Measurements from ENCODE around the gene C20orf144. TPM values are rescaled to one million over a fixed set of nuclear protein-coding genes. Genes with fewer than 3 reads are reported as not detected.

C20orf144 gene
- polyA plus RNA-seq, 3 donors: 0.26 to 0.49 (median 0.43) TPM

GRCh38 chr20:33648396-33649004, 13.6 kb upstream of the C20orf144 start:
- no peak for DNase-seq

GRCh38 chr20:33649201-33649681, 12.9 kb upstream of the C20orf144 start:
- DNase-seq: no peak

- DNase-seq: no peak
Observed at GRCh38 chr20:33650111-33650752, 11.9 kb upstream of the C20orf144 start.

GRCh38 chr20:33650753-33651561, 11.2 kb upstream of the C20orf144 start:
- DNase-seq: no peak

- DNase-seq: no peak
Observed at GRCh38 chr20:33651562-33652048, 10.5 kb upstream of the C20orf144 start.

GRCh38 chr20:33653218-33653899, 8.8 kb upstream of the C20orf144 start:
- DNase-seq: peak; percentile 78

- DNase-seq: no peak
Observed at GRCh38 chr20:33653900-33654596, 8.1 kb upstream of the C20orf144 start.

GRCh38 chr20:33654680-33655161, 7.4 kb upstream of the C20orf144 start:
- DNase-seq: no peak

GRCh38 chr20:33655164-33655563, 7.0 kb upstream of the C20orf144 start:
- no peak for DNase-seq

- DNase-seq: no peak
Observed at GRCh38 chr20:33656010-33656782, 5.9 kb upstream of the C20orf144 start.

- DNase-seq: no peak
Observed at GRCh38 chr20:33656783-33657703, 5.1 kb upstream of the C20orf144 start.

GRCh38 chr20:33657704-33658095, 4.4 kb upstream of the C20orf144 start:
- DNase-seq: no peak

GRCh38 chr20:33658510-33658909, 3.6 kb upstream of the C20orf144 start:
- no peak for DNase-seq

GRCh38 chr20:33658929-33659328, 3.2 kb upstream of the C20orf144 start:
- no peak for DNase-seq

- no peak for DNase-seq
Observed at GRCh38 chr20:33659341-33660034, 2.6 kb upstream of the C20orf144 start.

- DNase-seq: no peak
Observed at GRCh38 chr20:33660035-33660684, 2.0 kb upstream of the C20orf144 start.

- no peak for DNase-seq
Observed at GRCh38 chr20:33660685-33661058, 1.5 kb upstream of the C20orf144 start.

All from renal pelvis (tissue), 4 donors.